Measurements from ENCODE around the gene CEP85. TPM values are rescaled to one million over a fixed set of nuclear protein-coding genes. Genes with fewer than 3 reads are reported as not detected.

Gene CEP85
- total RNA-seq, 1 donor from 2014 or later = 35.6 TPM

Other genes with a start within 250 kb of the CEP85 start
- gene PAFAH2, start 236.1 kb upstream of the CEP85 start, total RNA-seq = 9.8 and 11.1 TPM in 2 replicates
- gene EXTL1, start 212.4 kb upstream of the CEP85 start, total RNA-seq = not detected in 2 replicates
- not detected in 2 replicates for gene SLC30A2, start 188.1 kb upstream of the CEP85 start, total RNA-seq
- not detected in 2 replicates for gene TRIM63, start 166.6 kb upstream of the CEP85 start, total RNA-seq
- gene PDIK1L, start 122.4 kb upstream of the CEP85 start, total RNA-seq = 17.4 and 19.8 TPM in 2 replicates
- gene FAM110D, start 75.1 kb upstream of the CEP85 start, total RNA-seq = not detected in 2 replicates
- gene C1orf232, start 65.2 kb upstream of the CEP85 start, total RNA-seq = not detected in 2 replicates
- gene ZNF593, start 64.3 kb upstream of the CEP85 start, total RNA-seq = 31.1 and 33.1 TPM in 2 replicates
- not detected in 2 replicates for gene ZNF593OS, start 62.4 kb upstream of the CEP85 start, total RNA-seq
- gene CNKSR1, start 56.7 kb upstream of the CEP85 start, total RNA-seq = 3.9 and 4.8 TPM in 2 replicates
- not detected in 2 replicates for gene CATSPER4, start 43.6 kb upstream of the CEP85 start, total RNA-seq
- 739 and 749 TPM in 2 replicates for gene SH3BGRL3, start 45.9 kb downstream of the CEP85 start, total RNA-seq
- gene UBXN11, start 72.4 kb downstream of the CEP85 start, total RNA-seq = 30.6 and 33.8 TPM in 2 replicates
- 1,323 and 1,401 TPM in 2 replicates for gene CD52, start 83.8 kb downstream of the CEP85 start, total RNA-seq
- 3.8 and 4.2 TPM in 2 replicates for gene CRYBG2, start 119.9 kb downstream of the CEP85 start, total RNA-seq
- gene ZNF683, start 138.6 kb downstream of the CEP85 start, total RNA-seq = 0.34 TPM in 1 of 2 replicates, not detected in the other
- gene LIN28A, start 176.6 kb downstream of the CEP85 start, total RNA-seq = not detected in 2 replicates
- gene DHDDS, start 198.1 kb downstream of the CEP85 start, total RNA-seq = 63.7 and 65.4 TPM in 2 replicates
- gene HMGN2, start 238.2 kb downstream of the CEP85 start, total RNA-seq = 675 and 682 TPM in 2 replicates

Measured in T-helper 1 cell treated with Interleukin-12 subunit alpha and Interleukin-12 subunit beta and Interleukin-4 antibody, amounts not matched to agents 30 ng/mL and 1 ng/mL, for 36 hours (primary cell).